BLaER1 (cell line): ENCODE data around the gene NDOR1.

Source experiments
- H3K27ac ChIP-seq: shearing (Covaris generic); formaldehyde crosslinking; 2 replicates; pipeline ENCODE4 v1.8.1; 2022
- H3K27me3 ChIP-seq: shearing (Covaris generic); formaldehyde crosslinking; 2 replicates; pipeline ENCODE4 v1.8.1; 2022
- H3K36me3 ChIP-seq: shearing (Covaris generic); formaldehyde crosslinking; 2 replicates; pipeline ENCODE4 v1.8.1; 2022
- H3K4me1 ChIP-seq: shearing (Covaris generic); formaldehyde crosslinking; 2 replicates; pipeline ENCODE4 v1.8.1; 2022
- H3K4me2 ChIP-seq: shearing (Covaris generic); formaldehyde crosslinking; 2 replicates; pipeline ENCODE4 v1.8.1; 2022
- H3K4me3 ChIP-seq: shearing (Covaris generic); formaldehyde crosslinking; 2 replicates; pipeline ENCODE4 v1.8.1; 2022
- H3K9ac ChIP-seq: shearing (Covaris generic); formaldehyde crosslinking; 2 replicates; pipeline ENCODE4 v1.8.1; 2022
- H3K9me3 ChIP-seq: shearing (Covaris generic); formaldehyde crosslinking; 2 replicates; pipeline ENCODE4 v1.8.1; 2022
- H4K20me1 ChIP-seq: shearing (Covaris generic); formaldehyde crosslinking; 2 replicates; pipeline ENCODE4 v1.8.1; 2022
- Cebpa-rat ChIP-seq: shearing (Covaris generic); IDR thresholded peaks from 2 replicates; pipeline ENCODE4 v1.8.1; 2022

NDOR1 gene

DNA sequence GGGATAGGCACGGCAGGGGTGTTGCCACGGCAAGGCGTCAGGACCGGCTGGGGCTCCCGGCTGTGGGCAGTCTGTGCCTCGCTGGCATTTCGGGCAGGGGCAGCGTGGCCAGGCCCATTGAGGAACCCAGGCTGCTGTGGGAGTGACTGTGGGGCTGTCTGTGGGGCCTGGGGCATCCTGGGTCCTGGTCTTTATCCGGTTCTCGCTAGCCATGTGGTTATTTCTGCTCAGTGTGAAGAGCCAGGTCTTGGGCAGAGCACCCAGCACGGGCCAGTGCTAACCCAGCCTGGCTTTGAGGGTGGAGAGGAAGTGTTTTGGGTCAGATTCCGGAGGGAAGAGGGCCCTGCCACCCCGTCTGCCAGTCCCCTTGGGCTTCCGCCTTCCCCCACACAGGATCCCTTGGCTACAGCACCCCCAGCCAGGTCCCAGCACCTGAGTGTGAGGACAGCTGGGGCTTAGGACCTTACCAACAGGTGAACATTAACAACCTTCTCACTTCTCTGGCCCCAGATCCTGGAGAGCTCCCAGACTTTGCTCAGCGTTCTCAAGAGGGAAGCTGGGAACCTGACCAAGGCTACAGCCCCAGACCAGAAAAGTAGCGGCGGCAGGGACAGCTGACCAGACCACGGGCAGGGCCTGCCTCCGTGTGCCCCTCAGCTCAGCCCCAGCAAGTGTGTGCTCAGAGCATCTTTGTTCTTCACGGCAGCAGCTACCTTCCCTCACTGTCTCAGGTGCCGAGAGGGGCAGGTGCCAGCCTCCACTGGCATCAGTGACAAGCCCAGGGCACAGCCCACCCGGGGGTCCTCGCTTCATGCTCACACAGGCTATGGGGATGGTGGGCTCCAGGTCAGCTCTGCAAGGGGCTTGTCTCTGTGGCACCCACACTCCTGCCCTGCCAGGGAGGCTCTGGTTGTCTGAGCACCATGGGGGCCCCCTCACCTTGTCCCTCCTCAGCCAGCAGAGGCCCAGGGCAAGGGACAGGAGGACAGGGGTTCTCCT lies 15.9 kb upstream of the NDOR1 start:
- H3K4me2 ChIP-seq, result peak overlapping the region; percentile 100
- H3K36me3 ChIP-seq, result peaks cover 68% of the 10 kb centered on the region

DNA sequence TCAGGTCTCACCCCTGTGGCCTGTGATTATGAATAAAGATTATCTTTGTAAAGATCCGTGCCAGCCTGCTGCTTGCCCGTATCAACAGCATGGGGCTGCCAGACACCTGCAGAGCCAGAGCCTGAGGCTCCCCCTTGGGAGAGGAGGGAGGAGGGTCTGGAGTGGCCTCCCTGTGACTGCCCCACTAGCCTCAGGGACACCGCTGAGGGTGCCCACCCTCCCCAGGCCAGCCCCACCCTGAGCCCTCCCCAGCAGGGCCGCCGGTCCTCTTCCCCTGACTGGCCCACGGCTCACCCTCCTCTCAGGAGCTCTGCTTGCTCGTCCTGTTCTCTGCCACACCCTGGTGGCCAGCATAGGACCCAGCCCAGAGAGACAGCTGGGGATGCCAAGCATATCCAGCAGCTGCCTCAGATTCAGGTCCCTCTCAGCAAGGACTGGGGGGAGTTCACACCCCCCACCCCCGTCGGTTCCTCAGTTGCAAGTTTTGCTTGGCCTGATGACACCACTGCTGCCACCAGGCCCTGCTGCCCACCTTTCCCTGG lies 15.1 kb upstream of the NDOR1 start:
- Histone ChIP-seq H3K9ac (peak overlapping the region; percentile 85), H3K4me3 (peak overlapping the region; percentile 87), H3K4me2 (peak overlapping the region; percentile 100), H3K27me3 (no peaks in the 10 kb centered on the region), H4K20me1 (peaks cover 89% of the 10 kb centered on the region), H3K27ac (peak overlapping the region; percentile 91), H3K4me1 (peaks cover 78% of the 10 kb centered on the region), H3K9me3 (no peaks in the 10 kb centered on the region), H3K36me3 (peaks cover 63% of the 10 kb centered on the region)
- no peak for TF ChIP-seq Cebpa-rat

More for the DNA sequence above, 15.9 kb upstream of the NDOR1 start:
- H3K27ac ChIP-seq, result peak overlapping the region; percentile 91
- peaks cover 89% of the 10 kb centered on the region for H4K20me1 ChIP-seq
- no peak for TF ChIP-seq Cebpa-rat
- peaks cover 76% of the 10 kb centered on the region for H3K4me1 ChIP-seq
- H3K27me3 ChIP-seq, result no peaks in the 10 kb centered on the region
- H3K9me3 ChIP-seq, result no peaks in the 10 kb centered on the region
- H3K4me3 ChIP-seq, result peak overlapping the region; percentile 87
- peak overlapping the region; percentile 85 for H3K9ac ChIP-seq

DNA sequence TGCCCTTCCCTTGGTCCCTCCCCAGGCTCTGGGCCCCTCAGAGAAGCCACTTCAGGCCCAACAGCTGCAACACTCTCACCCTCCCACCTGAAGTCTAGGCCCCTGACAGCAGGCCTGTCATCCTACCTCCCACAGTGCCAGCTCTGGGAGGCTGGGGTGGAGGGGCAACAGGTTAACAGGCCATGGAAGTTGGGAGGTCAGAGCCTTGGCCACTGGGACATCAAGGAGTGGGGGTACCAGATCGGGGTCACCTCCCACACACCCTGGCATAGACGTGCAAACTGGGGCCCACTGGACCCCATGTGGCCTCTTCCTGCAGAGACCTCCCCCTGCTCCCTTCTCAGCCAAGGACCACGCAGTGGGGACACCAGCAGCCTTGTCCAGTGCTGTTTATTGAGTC lies 14.3 kb upstream of the NDOR1 start:
- no peaks in the 10 kb centered on the region for H3K9me3 ChIP-seq
- H3K36me3 ChIP-seq, result peaks cover 55% of the 10 kb centered on the region
- H4K20me1 ChIP-seq, result peaks cover 89% of the 10 kb centered on the region
- H3K4me2 ChIP-seq, result peak overlapping the region; percentile 100
- H3K4me1 ChIP-seq, result peaks cover 72% of the 10 kb centered on the region
- no peak for TF ChIP-seq Cebpa-rat
- peak overlapping the region; percentile 43; the same call in 1 of the 2 replicates for H3K4me3 ChIP-seq
- no peaks in the 10 kb centered on the region for H3K27me3 ChIP-seq
- peak overlapping the region; percentile 91 for H3K27ac ChIP-seq
- H3K9ac ChIP-seq, result peak overlapping the region; percentile 85

DNA sequence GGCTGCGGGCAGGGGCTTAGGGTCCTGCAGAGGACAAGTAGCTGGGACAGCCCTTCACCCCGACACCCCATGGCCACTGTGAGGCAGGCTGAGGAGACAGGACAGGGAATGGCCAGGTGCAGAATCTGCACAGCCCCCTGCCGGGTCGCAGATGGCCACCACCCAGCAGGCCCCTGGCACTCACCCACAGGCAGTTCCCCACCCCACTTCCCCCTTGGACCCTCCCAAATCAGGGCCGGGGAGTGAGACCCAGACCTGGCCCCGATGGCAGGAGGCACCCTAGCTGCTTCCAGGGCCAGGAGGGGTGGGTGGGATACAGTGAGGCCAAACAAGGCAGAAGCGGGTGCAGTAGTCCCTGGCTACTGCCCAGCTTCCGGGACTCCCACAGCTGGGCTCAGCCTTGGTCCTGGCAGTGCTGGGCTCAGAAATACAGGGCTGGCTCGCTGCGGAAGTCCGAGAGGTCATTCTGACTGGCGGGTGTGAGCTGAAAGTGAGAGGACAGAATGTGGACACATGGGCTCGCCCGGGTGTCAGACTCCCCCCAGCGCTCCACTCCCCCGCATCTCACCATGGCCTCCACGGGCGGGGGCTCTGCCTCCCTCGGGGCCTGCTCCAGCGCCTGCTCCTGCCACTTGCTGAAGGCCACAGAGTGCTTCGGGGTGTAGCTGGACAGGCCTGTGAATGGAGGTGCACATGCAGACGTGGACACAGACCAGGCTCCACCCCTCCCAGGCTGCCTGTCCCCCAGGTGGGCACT lies 13.6 kb upstream of the NDOR1 start:
- TF ChIP-seq Cebpa-rat, result no peak
- Histone ChIP-seq H3K27me3 (no peaks in the 10 kb centered on the region), H3K9ac (peak overlapping the region; percentile 85), H3K9me3 (no peaks in the 10 kb centered on the region), H3K4me2 (peak overlapping the region; percentile 100), H4K20me1 (peaks cover 89% of the 10 kb centered on the region), H3K4me3 (no peak overlapping the region), H3K36me3 (peaks cover 49% of the 10 kb centered on the region), H3K27ac (peak overlapping the region; percentile 91), H3K4me1 (peaks cover 66% of the 10 kb centered on the region)

DNA sequence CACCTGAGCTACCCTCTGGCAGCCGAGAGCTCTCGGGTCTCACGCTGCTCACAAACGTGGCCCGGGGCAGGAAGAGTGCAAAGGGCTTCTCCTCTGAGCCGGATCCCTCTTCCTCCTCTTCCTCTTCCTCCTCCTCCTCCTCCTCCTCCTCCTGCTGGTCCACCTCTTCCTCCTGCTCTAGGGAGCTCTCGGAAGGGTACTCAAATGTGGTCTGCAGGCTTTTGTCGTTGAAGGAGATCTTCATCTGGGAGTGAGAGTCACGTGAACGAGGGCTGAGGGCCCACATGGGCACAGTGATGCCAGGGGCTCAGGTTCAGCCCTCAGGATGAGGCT lies 13.1 kb upstream of the NDOR1 start:
- Histone ChIP-seq H3K27me3 (no peaks in the 10 kb centered on the region), H3K4me2 (peak overlapping the region; percentile 100; the same call in 1 of the 2 replicates), H3K4me3 (no peak overlapping the region), H4K20me1 (peaks cover 89% of the 10 kb centered on the region), H3K36me3 (peaks cover 44% of the 10 kb centered on the region), H3K9ac (peak overlapping the region; percentile 85; the same call in 1 of the 2 replicates), H3K27ac (peak overlapping the region; percentile 51; the same call in 1 of the 2 replicates), H3K9me3 (no peaks in the 10 kb centered on the region), H3K4me1 (peaks cover 65% of the 10 kb centered on the region)
- no peak for TF ChIP-seq Cebpa-rat

DNA sequence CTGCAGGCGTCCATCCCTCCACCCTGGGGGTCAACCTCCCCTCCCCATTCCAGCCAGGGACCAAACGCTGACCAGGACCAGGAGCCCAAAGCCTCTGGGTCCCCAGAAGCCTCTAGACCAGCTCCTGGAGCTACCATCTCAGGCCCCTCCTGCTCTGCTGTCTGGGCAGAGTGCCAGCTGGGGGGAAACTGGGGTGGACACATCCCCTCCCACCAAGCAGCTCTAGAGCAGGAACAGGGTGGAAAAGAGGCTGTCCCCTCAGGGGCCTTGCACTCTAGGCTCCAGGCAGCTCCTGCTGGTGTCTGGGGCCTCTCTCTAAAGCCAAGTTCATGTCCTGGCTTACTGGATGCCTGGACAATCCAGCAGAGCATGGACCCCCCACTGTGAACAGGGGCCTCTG lies 12.6 kb upstream of the NDOR1 start:
- peaks cover 42% of the 10 kb centered on the region for H3K36me3 ChIP-seq
- H3K9me3 ChIP-seq, result no peaks in the 10 kb centered on the region
- no peaks in the 10 kb centered on the region for H3K27me3 ChIP-seq
- peaks cover 65% of the 10 kb centered on the region for H3K4me1 ChIP-seq
- no peak overlapping the region for H3K4me3 ChIP-seq
- H3K9ac ChIP-seq, result peak overlapping the region; percentile 48; the same call in 1 of the 2 replicates
- TF ChIP-seq Cebpa-rat, result no peak
- H4K20me1 ChIP-seq, result peaks cover 89% of the 10 kb centered on the region
- H3K27ac ChIP-seq, result peak overlapping the region; percentile 51
- H3K4me2 ChIP-seq, result 0 out of 2 replicates have a peak overlapping the region, but pooled peaks have one; percentile 100

DNA sequence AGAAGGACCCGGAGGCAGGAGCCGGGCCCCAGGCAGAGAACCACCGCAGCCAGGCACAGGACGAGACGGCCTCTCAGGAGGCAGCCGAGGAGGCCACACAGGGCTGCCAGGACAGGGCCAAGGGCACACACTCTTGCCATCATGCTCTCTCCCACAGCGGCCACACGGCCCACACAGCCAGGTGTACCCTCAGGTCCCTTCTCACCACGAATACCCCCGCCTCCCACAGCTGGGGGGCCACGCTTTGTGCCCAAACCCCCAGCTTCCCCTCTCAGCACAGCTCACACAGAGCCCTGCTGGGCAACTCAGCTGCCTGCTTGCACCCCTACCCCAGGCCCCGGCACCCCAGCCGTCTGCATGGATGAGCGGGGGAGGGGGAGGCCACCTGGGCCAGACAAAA lies 11.7 kb upstream of the NDOR1 start:
- peak overlapping the region; percentile 48 for H3K9ac ChIP-seq
- H3K27me3 ChIP-seq, result no peaks in the 10 kb centered on the region
- H3K4me1 ChIP-seq, result peaks cover 74% of the 10 kb centered on the region
- no peak overlapping the region for H3K4me3 ChIP-seq
- H3K36me3 ChIP-seq, result peaks cover 42% of the 10 kb centered on the region
- H3K4me2 ChIP-seq, result 0 out of 2 replicates have a peak overlapping the region, but pooled peaks have one; percentile 5
- H3K9me3 ChIP-seq, result no peaks in the 10 kb centered on the region
- H3K27ac ChIP-seq, result no peak overlapping the region
- TF ChIP-seq Cebpa-rat, result no peak
- peaks cover 94% of the 10 kb centered on the region for H4K20me1 ChIP-seq

DNA sequence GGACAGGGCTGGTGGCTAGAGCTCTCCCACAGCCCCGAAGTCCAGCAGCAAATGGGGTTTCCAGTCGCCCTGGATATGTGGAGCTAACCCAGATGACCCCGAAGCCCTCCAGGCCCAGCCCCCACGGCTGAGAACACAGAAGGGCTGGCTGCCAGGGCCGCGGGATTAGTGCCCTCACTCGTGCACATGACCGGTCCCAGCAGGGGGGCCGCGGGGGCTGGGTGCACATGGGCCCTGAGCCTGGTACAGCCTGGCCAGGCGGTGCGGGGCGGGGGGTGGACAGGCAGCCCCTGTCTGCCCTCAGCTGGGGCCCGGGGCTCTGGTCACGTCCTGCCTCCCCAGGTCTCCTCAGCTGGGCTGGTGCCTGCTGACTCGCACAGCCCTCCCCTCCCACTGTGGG lies 11.1 kb upstream of the NDOR1 start:
- Histone ChIP-seq H3K4me3 (no peak overlapping the region), H4K20me1 (peaks cover 94% of the 10 kb centered on the region), H3K4me2 (0 out of 2 replicates have a peak overlapping the region, but pooled peaks have one; percentile 5), H3K36me3 (peaks cover 42% of the 10 kb centered on the region), H3K27ac (no peak overlapping the region), H3K4me1 (peaks cover 78% of the 10 kb centered on the region), H3K9ac (peak overlapping the region; percentile 48), H3K27me3 (peaks cover 2% of the 10 kb centered on the region; the same call in 1 of the 2 replicates), H3K9me3 (no peaks in the 10 kb centered on the region)
- TF ChIP-seq Cebpa-rat, result no peak

DNA sequence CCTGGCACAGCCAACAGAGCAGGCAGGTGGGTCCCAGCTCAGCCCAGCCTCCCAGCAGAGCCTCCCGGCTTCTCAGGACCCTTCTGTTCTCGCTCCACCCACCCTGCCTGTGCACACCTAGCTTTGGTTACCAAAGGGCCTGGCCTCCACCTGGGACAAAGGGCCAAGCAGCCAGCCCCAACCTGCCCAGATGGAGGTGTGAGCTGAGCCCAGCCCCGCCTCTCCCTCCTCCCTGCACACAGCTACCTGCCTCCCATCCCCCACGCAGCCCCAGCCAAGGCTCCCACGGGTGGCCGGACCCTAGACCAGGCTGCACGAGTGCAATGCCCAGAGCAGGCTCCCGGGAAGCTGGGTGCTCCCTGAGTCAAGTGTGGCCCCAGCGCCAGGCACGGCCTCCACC lies 10.6 kb upstream of the NDOR1 start:
- peaks cover 39% of the 10 kb centered on the region for H3K36me3 ChIP-seq
- TF ChIP-seq Cebpa-rat, result no peak
- no peaks in the 10 kb centered on the region for H3K9me3 ChIP-seq
- no peak overlapping the region for H3K27ac ChIP-seq
- peaks cover 92% of the 10 kb centered on the region for H4K20me1 ChIP-seq
- peak overlapping the region; percentile 48 for H3K9ac ChIP-seq
- H3K4me1 ChIP-seq, result peaks cover 77% of the 10 kb centered on the region
- peaks cover 4% of the 10 kb centered on the region; the same call in 1 of the 2 replicates for H3K27me3 ChIP-seq
- no peak overlapping the region for H3K4me3 ChIP-seq
- H3K4me2 ChIP-seq, result no peak overlapping the region
